Endothelial cell of umbilical vein (primary cell): ENCODE measurements around the gene BPIFB3. TPM values are rescaled to one million over a fixed set of nuclear protein-coding genes. Genes with fewer than 3 reads are reported as not detected.

Source experiments
- BruUV-seq: library from RNA; stranded (reverse); fragments of 400-500 nt; replicated peaks from 2 replicates; lab custom pipeline; 2021; lab: Mats Ljungman, UMichigan
- CTCF ChIA-PET: fragments of 300-600, 350-600 bp; sonication (Branson Sonifier 250); formaldehyde crosslinking; loops from one replicate; lab custom pipeline; 2021; ENCODE audit warnings: antibody characterized with exemption, inconsistent platforms; lab: Charles Lee
- POLR2A ChIA-PET: fragments of 300-600, 350-600 bp; sonication (Branson Sonifier 250); formaldehyde crosslinking; loops from one replicate; lab custom pipeline; 2021; ENCODE audit warnings: antibody characterized with exemption, inconsistent platforms; lab: Charles Lee
- DNase-seq: peaks from one replicate; pipeline ENCODE4 v3.0.0-alpha.2; 2011; ENCODE audit warnings: low read depth, low spot score
- FAIRE-seq: peaks from 2 replicates; lab custom pipeline; 2011; peaks lifted over from hg19 to GRCh38; lab: Jason Lieb, UNC
- H2AFZ ChIP-seq: 2 replicates; pipeline ENCODE4 v1.6.0; 2012; ENCODE audit warnings: low read depth, low read length, control low read depth, inconsistent platforms
- H3K27ac ChIP-seq: 2 replicates; pipeline ENCODE4 v1.5.1; 2011; ENCODE audit warnings: low read depth, mild to moderate bottlenecking, control low read depth, low read length, moderate library complexity; ENCODE audit not compliant: insufficient read depth
- H3K27me3 ChIP-seq, 2 experiments: 2 replicates each; pipeline versions ENCODE4 v1.6.0 to v1.6.1; 2011; ENCODE audit warnings: low read length in 2 of 2, mixed read lengths in 1 of 2; ENCODE audit not compliant: control insufficient read depth in 2 of 2, insufficient read depth in 2 of 2
- H3K36me3 ChIP-seq, 2 experiments: 2 replicates in 1 of 2; 3 replicates in 1 of 2; pipeline ENCODE4 v1.5.1; 2011; ENCODE audit warnings: low read length in 2 of 2, mild to moderate bottlenecking in 1 of 2, moderate library complexity in 1 of 2; ENCODE audit not compliant: control insufficient read depth in 2 of 2, insufficient read depth in 2 of 2; ENCODE audit errors: extremely low read depth in 1 of 2
- H3K4me1 ChIP-seq: 3 replicates; pipeline ENCODE4 v1.5.1; 2011; ENCODE audit warnings: mild to moderate bottlenecking, low read length; ENCODE audit not compliant: control insufficient read depth, insufficient read depth; ENCODE audit errors: extremely low read depth
- H3K4me2 ChIP-seq: 2 replicates; pipeline ENCODE4 v1.6.1; 2011; ENCODE audit warnings: low read length, control low read depth, mixed read lengths; ENCODE audit not compliant: insufficient read depth
- H3K4me3 ChIP-seq, 3 experiments: fragments of 200-600 bp in 1 of 3; sonication (generic), shearing (Covaris generic) in 1 of 3; replicated peaks in 1 of 3; 2 replicates each; pipeline ENCODE4 v1.5.1; 2011 to 2016; ENCODE audit warnings: control low read depth in 3 of 3, low read length in 3 of 3, mild to moderate bottlenecking in 2 of 3, inconsistent platforms in 1 of 3, low read depth in 1 of 3, moderate library complexity in 1 of 3; ENCODE audit not compliant: insufficient read depth in 1 of 3
- H3K79me2 ChIP-seq: 2 replicates; pipeline ENCODE4 v1.6.0; 2012; ENCODE audit warnings: low read length, inconsistent platforms; ENCODE audit not compliant: control insufficient read depth, insufficient read depth
- H3K9ac ChIP-seq: replicated peaks from 2 replicates; pipeline ENCODE3; 2011; ENCODE audit warnings: low read length, control low read depth; ENCODE audit not compliant: insufficient read depth; ENCODE audit errors: extremely low read depth
- H3K9me1 ChIP-seq: replicated peaks from 3 replicates; pipeline ENCODE4 v1.6.0; 2011; ENCODE audit warnings: mild to moderate bottlenecking, low read length; ENCODE audit not compliant: control insufficient read depth, insufficient read depth; ENCODE audit errors: extremely low read depth
- H3K9me3 ChIP-seq: replicated peaks from 2 replicates; pipeline ENCODE4 v1.5.1; 2012; ENCODE audit warnings: low read length, inconsistent platforms; ENCODE audit not compliant: control insufficient read depth, insufficient read depth
- H4K20me1 ChIP-seq: replicated peaks from 2 replicates; pipeline ENCODE3; 2011; ENCODE audit warnings: mild to moderate bottlenecking, low read length; ENCODE audit not compliant: control insufficient read depth, insufficient read depth; ENCODE audit errors: extremely low read depth
- CTCF ChIP-seq, 2 donors: IDR thresholded peaks; 1 replicate in 1 of 2; 2 replicates in 1 of 2; pipeline ENCODE4 v1.5.1; 2011; ENCODE audit warnings: low read length in 2 of 2, mild to moderate bottlenecking in 2 of 2, moderate library complexity in 2 of 2, control low read depth in 1 of 2, inconsistent platforms in 1 of 2, low read depth in 1 of 2; ENCODE audit not compliant: insufficient read depth in 1 of 2; ENCODE audit errors: extremely low read depth in 1 of 2
- EZH2 ChIP-seq: IDR thresholded peaks from 2 replicates; pipeline ENCODE4 v1.6.1; 2012; ENCODE audit warnings: borderline replicate concordance, low read depth, mild to moderate bottlenecking, moderate library complexity, low read length, inconsistent platforms; ENCODE audit not compliant: severe bottlenecking
- FOS ChIP-seq: IDR thresholded peaks from 2 replicates; pipeline ENCODE4 v1.6.1; 2011; ENCODE audit warnings: mild to moderate bottlenecking, low read length, moderate library complexity, borderline replicate concordance; ENCODE audit not compliant: insufficient read depth
- GATA2 ChIP-seq: IDR thresholded peaks from 2 replicates; pipeline ENCODE4 v1.7.0; 2011; ENCODE audit warnings: low read depth, mild to moderate bottlenecking, moderate library complexity, mixed read lengths, low read length; ENCODE audit not compliant: insufficient read length, insufficient read depth
- JUN ChIP-seq: IDR thresholded peaks from 2 replicates; pipeline ENCODE4 v1.6.1; 2011; ENCODE audit warnings: borderline replicate concordance, low read depth; ENCODE audit not compliant: insufficient read length, insufficient read depth
- MAX ChIP-seq: IDR thresholded peaks from 2 replicates; pipeline ENCODE4 v1.6.1; 2011; ENCODE audit not compliant: insufficient read depth, insufficient read length
- MYC ChIP-seq: IDR thresholded peaks from one replicate; pipeline ENCODE4 v1.6.1; 2011; ENCODE audit warnings: mild to moderate bottlenecking, low read depth, low read length
- POLR2AphosphoS5 ChIP-seq: IDR thresholded peaks from 2 replicates; pipeline ENCODE4 v1.6.1; 2012; ENCODE audit warnings: low read depth, mild to moderate bottlenecking, control low read depth, low read length, moderate library complexity; ENCODE audit not compliant: insufficient read depth
- dilution Hi-C: fragments of 300-500 bp; cut with MboI; formaldehyde crosslinking; loops from one replicate; pipeline ENCODE4 v1.15.0; 2019; ENCODE audit warnings: low sequenced_read_pairs; ENCODE audit not compliant: extremely low pct_ligation_motif_present
- intact Hi-C: fragments of 100-400 bp; cut with micrococcal nuclease; formaldehyde crosslinking; loops from one replicate; pipeline ENCODE4 v1.10.0; 2022
- polyA plus RNA-seq, 4 experiments: library from polyadenylated mRNA; depleted of rRNA in 3 of 4; stranded (reverse) in 3 of 4; unstranded in 1 of 4; fragments of >200 nt; gene quantifications; 2 replicates each; pipeline versions ENCODE4 v1.2.1 to v1.2.3, GENCODE V29; 2011 to 2012; ENCODE audit warnings: missing spikeins in 1 of 4
- total RNA-seq: library from RNA; stranded (reverse); gene quantifications from 2 replicates; pipeline ENCODE4 v1.2.3, GENCODE V29; 2021

The BPIFB3 gene
- total and polyA plus RNA-seq, 2 donors (not counting 3 experiments of a cell fraction or from before 2014, with no cell fraction given), result not detected

GRCh38 chr20:33030076-33030475, 23.6 kb upstream of the BPIFB3 start:
- dilution Hi-C loops (no loop called here), intact Hi-C loops (no loop called here)
- H2AFZ ChIP-seq, result no peak overlapping the region
- no peaks in the 10 kb centered on the region for H3K9me3 ChIP-seq
- no peaks in the 10 kb centered on the region for H3K27me3 ChIP-seq
- H3K4me1 ChIP-seq, result no peaks in the 10 kb centered on the region
- FAIRE-seq, result no peak
- no peak for DNase-seq
- H4K20me1 ChIP-seq, result no peaks in the 10 kb centered on the region
- TF ChIP-seq CTCF (IDR thresholded peaks at IDR 0.05; ENCODE audit: extremely low read depth in 1 of 2, insufficient read depth in 1 of 2, low read depth in 1 of 2, low read length in 2 of 2), result no peak
- TF ChIP-seq MAX, result no peak
- no peak for TF ChIP-seq FOS
- TF ChIP-seq JUN, result no peak
- no peak for TF ChIP-seq POLR2AphosphoS5
- no peak for TF ChIP-seq GATA2
- TF ChIP-seq MYC, result no peak
- TF ChIP-seq EZH2, result no peak
- H3K27ac ChIP-seq, result no peak overlapping the region
- no peaks in the 10 kb centered on the region for H3K79me2 ChIP-seq
- no TSS peak for BruUV-seq
- H3K4me3 ChIP-seq, result no peak overlapping the region
- POLR2A ChIA-PET, result no interaction called here
- no peaks in the 10 kb centered on the region for H3K36me3 ChIP-seq
- no peak overlapping the region for H3K9ac ChIP-seq
- H3K4me2 ChIP-seq, result no peak overlapping the region
- no peaks in the 10 kb centered on the region for H3K9me1 ChIP-seq
- CTCF ChIA-PET, result no interaction called here
